ENCODE data around the gene TGIF2LY.
"Not testable (repeated sequence)": the region's sequence is repeated elsewhere in the genome, so short reads cannot be mapped to it uniquely, and the experiment has no call there.

TGIF2LY gene

GRCh38 chrY:3578767-3579166 lies at the start of gene TGIF2LY:
Gene TGIF2LY, plus strand, starts transcription at chrY:3579067. Its CDS starts 178 bp downstream, at chrY:3579245.
- not testable (repeated sequence) for DNase-seq (ENCODE audit: low spot score)

Data from hematopoietic multipotent progenitor cell treated with erythropoietin and hydrocortisone succinate and interleukin-3 and kit ligand, for 15 days (in vitro differentiated cells).